Prostate gland (tissue), 2 donors: ENCODE data around the gene CREB5.
"Not testable (repeated sequence)": the region's sequence is repeated elsewhere in the genome, so short reads cannot be mapped to it uniquely, and the experiment has no call there.

ENCODE experiments used
- CTCF ChIP-seq, 4 experiments: fragments of 200-600 bp in 2 of 4; fragments of 450-650 bp in 2 of 4; sonication (generic) in 2 of 4; IDR thresholded peaks; 1 replicate in 3 of 4; 2 replicates in 1 of 4; pipeline ENCODE4 v1.5.1; 2016 to 2019; ENCODE audit warnings: antibody characterized with exemption in 4 of 4, mild to moderate bottlenecking in 2 of 4, moderate library complexity in 2 of 4
- POLR2A ChIP-seq: fragments of 450-650 bp; IDR thresholded peaks from one replicate; pipeline ENCODE4 v1.6.1; 2016; ENCODE audit warnings: antibody characterized with exemption, mild to moderate bottlenecking
- POLR2AphosphoS5 ChIP-seq: sonication (generic); formaldehyde crosslinking; IDR thresholded peaks from one replicate; pipeline ENCODE4 v1.6.1; 2017; ENCODE audit warnings: antibody characterized with exemption

GRCh38 chr7:28611399-28611897, 199.1 kb downstream of the CREB5 start:
- not testable (repeated sequence) for TF ChIP-seq CTCF (IDR thresholded peaks at IDR 0.05); POLR2AphosphoS5; POLR2A
